ENCODE data around the gene NPAS3. TPM values are rescaled to one million over a fixed set of nuclear protein-coding genes. Genes with fewer than 3 reads are reported as not detected.

The NPAS3 gene
- total and polyA plus RNA-seq, 4 donors: 0.07 to 0.09 (median 0.08) TPM; not detected in 1

DNA sequence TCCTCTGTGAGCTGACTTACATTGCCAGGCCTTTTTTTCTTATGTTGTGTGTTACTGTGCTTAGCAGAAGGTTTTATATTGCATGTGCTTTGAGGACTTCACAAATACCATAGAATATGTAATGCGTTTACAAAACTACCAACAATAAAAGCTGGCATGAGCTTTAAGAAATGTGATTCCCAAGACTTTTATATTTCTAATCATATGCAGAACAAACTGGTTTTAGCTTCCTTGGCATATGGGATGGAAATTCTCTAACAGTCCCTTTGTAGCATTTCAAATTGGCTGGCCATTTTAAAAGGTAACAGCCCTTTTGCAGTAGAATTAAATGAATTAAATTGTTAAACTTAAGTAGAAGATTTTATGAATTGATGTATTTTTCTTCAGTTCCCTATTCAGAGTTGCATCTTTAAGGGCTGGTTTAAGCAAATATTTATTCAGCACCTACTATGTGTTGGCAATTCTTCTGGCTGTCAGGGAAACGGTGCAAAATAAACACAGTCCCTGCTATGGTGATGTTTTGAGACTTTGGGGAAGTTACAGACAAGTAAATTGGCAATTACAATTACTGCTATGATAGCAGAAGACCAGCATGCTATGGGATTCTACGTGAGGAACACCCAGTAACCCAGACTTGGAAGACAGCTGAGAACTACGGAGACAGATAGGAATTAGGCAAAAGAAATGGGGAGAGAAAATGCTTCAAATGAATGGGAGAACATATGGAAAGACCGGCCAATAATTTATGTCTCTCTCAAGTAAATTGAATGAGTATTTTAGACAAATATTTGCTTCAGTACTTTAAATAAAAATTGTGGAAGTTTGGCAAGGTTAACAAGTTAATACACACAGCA lies 565.8 kb downstream of the NPAS3 start (continued):
- TF ChIP-seq, protein P1, sequence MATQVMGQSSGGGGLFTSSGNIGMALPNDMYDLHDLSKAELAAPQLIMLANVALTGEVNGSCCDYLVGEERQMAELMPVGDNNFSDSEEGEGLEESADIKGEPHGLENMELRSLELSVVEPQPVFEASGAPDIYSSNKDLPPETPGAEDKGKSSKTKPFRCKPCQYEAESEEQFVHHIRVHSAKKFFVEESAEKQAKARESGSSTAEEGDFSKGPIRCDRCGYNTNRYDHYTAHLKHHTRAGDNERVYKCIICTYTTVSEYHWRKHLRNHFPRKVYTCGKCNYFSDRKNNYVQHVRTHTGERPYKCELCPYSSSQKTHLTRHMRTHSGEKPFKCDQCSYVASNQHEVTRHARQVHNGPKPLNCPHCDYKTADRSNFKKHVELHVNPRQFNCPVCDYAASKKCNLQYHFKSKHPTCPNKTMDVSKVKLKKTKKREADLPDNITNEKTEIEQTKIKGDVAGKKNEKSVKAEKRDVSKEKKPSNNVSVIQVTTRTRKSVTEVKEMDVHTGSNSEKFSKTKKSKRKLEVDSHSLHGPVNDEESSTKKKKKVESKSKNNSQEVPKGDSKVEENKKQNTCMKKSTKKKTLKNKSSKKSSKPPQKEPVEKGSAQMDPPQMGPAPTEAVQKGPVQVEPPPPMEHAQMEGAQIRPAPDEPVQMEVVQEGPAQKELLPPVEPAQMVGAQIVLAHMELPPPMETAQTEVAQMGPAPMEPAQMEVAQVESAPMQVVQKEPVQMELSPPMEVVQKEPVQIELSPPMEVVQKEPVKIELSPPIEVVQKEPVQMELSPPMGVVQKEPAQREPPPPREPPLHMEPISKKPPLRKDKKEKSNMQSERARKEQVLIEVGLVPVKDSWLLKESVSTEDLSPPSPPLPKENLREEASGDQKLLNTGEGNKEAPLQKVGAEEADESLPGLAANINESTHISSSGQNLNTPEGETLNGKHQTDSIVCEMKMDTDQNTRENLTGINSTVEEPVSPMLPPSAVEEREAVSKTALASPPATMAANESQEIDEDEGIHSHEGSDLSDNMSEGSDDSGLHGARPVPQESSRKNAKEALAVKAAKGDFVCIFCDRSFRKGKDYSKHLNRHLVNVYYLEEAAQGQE (IDR thresholded peaks at IDR 0.05): no peak
- TF ChIP-seq EGR1 (IDR thresholded peaks at IDR 0.05; ENCODE audit: low read depth in 2 of 2): no peak
- no peak for TF ChIP-seq GABPA (IDR thresholded peaks at IDR 0.05 in 1 of 2, conservative IDR thresholded peaks at IDR 0.05 in 1 of 2)
- TF ChIP-seq JUND (IDR thresholded peaks at IDR 0.05): no peak
- no peak for TF ChIP-seq YY1 (IDR thresholded peaks at IDR 0.05)
- TF ChIP-seq, protein P2, sequence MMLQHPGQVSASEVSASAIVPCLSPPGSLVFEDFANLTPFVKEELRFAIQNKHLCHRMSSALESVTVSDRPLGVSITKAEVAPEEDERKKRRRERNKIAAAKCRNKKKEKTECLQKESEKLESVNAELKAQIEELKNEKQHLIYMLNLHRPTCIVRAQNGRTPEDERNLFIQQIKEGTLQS (IDR thresholded peaks at IDR 0.05): no peak
- TF ChIP-seq RAD21 (IDR thresholded peaks at IDR 0.05): no peak

DNA sequence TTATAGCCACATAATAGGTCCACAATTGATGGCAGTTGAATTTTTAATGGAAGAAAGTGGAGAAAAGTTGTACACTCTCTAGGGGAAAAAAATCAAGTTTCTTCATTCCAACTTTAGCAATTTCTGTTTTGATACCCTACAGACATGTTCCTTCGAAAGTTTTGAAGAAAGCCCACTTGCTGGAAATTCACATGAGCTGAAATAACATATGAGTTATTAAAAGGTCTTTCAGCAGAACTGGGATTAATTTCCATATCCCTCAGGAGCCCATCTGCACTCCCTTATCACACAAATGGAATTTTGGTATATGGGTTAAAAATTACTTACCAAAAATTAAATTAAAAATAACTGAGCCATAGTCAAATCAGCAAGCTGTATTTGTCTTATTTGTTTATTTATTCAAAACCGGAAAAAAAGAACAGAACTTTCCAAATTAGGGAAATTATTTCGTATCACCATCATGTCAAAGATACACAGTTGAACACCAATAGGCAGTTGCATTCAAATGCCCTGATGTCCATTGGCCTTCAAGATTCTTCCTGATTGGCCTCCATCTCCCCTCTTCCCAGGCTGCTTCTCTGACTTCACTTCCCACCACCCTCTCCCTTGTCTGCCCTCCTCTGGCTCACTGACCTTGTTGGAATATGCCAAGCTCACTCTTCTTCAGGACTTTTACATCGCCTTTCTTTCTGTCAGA lies 566.7 kb downstream of the NPAS3 start:
- Histone ChIP-seq H3K9me3 (ENCODE audit: control insufficient read depth in 4 of 4, low read length in 3 of 4) (no peaks in the 10 kb centered on the region), H3K36me3 (ENCODE audit: control insufficient read depth in 4 of 4, insufficient read depth in 3 of 4, low read depth in 1 of 4, low read length in 3 of 4) (no peaks in the 10 kb centered on the region), H3K27ac (ENCODE audit: low read depth in 1 of 2, low read length in 2 of 2) (no peak overlapping the region), H3K9ac (ENCODE audit: low read depth in 1 of 2, low read length in 2 of 2) (no peak overlapping the region), H3K4me3 (ENCODE audit: low read depth in 1 of 3, low read length in 3 of 3) (no peak overlapping the region), H3K27me3 (ENCODE audit: control insufficient read depth in 4 of 4, insufficient read depth in 4 of 4, low read length in 3 of 4) (peaks cover 0 to 3% (median 0%) of the 10 kb centered on the region in 4 donors), H3K4me1 (ENCODE audit: control insufficient read depth in 4 of 4, insufficient read depth in 4 of 4, low read length in 3 of 4) (no peaks in the 10 kb centered on the region)
- no peak for DNase-seq (ENCODE audit: low spot score)
- WGBS: 78% methylated on average over 4 of the region's 4 CpGs
- no peak for TF ChIP-seq RXRA (IDR thresholded peaks at IDR 0.05)
- TF ChIP-seq, protein P2 (IDR thresholded peaks at IDR 0.05): no peak
- TF ChIP-seq TAF1 (conservative IDR thresholded peaks at IDR 0.05): no peak
- no peak for TF ChIP-seq YY1 (IDR thresholded peaks at IDR 0.05)
- no peak for TF ChIP-seq RAD21 (IDR thresholded peaks at IDR 0.05)
- TF ChIP-seq JUND (IDR thresholded peaks at IDR 0.05): no peak
- no peak for TF ChIP-seq GABPA (IDR thresholded peaks at IDR 0.05 in 1 of 2, conservative IDR thresholded peaks at IDR 0.05 in 1 of 2)
- TF ChIP-seq, protein P3, sequence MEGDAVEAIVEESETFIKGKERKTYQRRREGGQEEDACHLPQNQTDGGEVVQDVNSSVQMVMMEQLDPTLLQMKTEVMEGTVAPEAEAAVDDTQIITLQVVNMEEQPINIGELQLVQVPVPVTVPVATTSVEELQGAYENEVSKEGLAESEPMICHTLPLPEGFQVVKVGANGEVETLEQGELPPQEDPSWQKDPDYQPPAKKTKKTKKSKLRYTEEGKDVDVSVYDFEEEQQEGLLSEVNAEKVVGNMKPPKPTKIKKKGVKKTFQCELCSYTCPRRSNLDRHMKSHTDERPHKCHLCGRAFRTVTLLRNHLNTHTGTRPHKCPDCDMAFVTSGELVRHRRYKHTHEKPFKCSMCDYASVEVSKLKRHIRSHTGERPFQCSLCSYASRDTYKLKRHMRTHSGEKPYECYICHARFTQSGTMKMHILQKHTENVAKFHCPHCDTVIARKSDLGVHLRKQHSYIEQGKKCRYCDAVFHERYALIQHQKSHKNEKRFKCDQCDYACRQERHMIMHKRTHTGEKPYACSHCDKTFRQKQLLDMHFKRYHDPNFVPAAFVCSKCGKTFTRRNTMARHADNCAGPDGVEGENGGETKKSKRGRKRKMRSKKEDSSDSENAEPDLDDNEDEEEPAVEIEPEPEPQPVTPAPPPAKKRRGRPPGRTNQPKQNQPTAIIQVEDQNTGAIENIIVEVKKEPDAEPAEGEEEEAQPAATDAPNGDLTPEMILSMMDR (IDR thresholded peaks at IDR 0.05; ENCODE audit: low read depth, low read length, missing input control): no peak
- no peak for TF ChIP-seq HNF4A (conservative IDR thresholded peaks at IDR 0.05)
- no peak for TF ChIP-seq SP1 (IDR thresholded peaks at IDR 0.05)
- TF ChIP-seq, protein P4, sequence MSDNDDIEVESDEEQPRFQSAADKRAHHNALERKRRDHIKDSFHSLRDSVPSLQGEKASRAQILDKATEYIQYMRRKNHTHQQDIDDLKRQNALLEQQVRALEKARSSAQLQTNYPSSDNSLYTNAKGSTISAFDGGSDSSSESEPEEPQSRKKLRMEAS (IDR thresholded peaks at IDR 0.05): no peak
- TF ChIP-seq, protein P5, sequence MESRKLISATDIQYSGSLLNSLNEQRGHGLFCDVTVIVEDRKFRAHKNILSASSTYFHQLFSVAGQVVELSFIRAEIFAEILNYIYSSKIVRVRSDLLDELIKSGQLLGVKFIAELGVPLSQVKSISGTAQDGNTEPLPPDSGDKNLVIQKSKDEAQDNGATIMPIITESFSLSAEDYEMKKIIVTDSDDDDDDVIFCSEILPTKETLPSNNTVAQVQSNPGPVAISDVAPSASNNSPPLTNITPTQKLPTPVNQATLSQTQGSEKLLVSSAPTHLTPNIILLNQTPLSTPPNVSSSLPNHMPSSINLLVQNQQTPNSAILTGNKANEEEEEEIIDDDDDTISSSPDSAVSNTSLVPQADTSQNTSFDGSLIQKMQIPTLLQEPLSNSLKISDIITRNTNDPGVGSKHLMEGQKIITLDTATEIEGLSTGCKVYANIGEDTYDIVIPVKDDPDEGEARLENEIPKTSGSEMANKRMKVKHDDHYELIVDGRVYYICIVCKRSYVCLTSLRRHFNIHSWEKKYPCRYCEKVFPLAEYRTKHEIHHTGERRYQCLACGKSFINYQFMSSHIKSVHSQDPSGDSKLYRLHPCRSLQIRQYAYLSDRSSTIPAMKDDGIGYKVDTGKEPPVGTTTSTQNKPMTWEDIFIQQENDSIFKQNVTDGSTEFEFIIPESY (IDR thresholded peaks at IDR 0.05): no peak

Data from liver (tissue), 9 donors.